ENCODE data around the gene TSPAN14. TPM values are rescaled to one million over a fixed set of nuclear protein-coding genes. Genes with fewer than 3 reads are reported as not detected.

Gene TSPAN14
- total and polyA plus RNA-seq, 2 donors (not counting 1 experiment from before 2014, with no cell fraction given): 12.1 to 50.0 TPM

- Histone ChIP-seq H3K4me2 (ENCODE audit: extremely low read depth, insufficient read depth, low read length) (no peak overlapping the region), H3K4me1 (ENCODE audit: control insufficient read depth, extremely low read depth, insufficient read depth, low read length) (peaks cover 4% of the 10 kb centered on the region), H3K9me3 (ENCODE audit: control insufficient read depth, insufficient read depth, low read depth, low read length) (no peaks in the 10 kb centered on the region), H4K20me1 (ENCODE audit: control insufficient read depth, extremely low read depth, insufficient read depth, low read length) (no peaks in the 10 kb centered on the region), H2AFZ (ENCODE audit: low read length) (no peak overlapping the region), H3K27ac (ENCODE audit: insufficient read depth, low read length) (no peak overlapping the region), H3K9ac (ENCODE audit: insufficient read depth, low read length) (no peak overlapping the region), H3K4me3 (replicated peaks in 1 of 4; ENCODE audit: control extremely low read depth in 1 of 4, insufficient read depth in 1 of 4, low read depth in 3 of 4, low read length in 4 of 4) (no peak overlapping the region), H3K27me3 (ENCODE audit: control insufficient read depth, insufficient read depth, low read length) (no peaks in the 10 kb centered on the region), H3K36me3 (ENCODE audit: control insufficient read depth, insufficient read depth, low read length) (peaks cover 13% of the 10 kb centered on the region), H3K79me2 (ENCODE audit: control insufficient read depth, insufficient read depth, low read length) (no peaks in the 10 kb centered on the region)
- DNase-seq (ENCODE audit: low read depth in 2 of 2): no peak
- TF ChIP-seq EZH2 (IDR thresholded peaks at IDR 0.05; ENCODE audit: low read length, missing control alignments): no peak
- no peak for TF ChIP-seq CTCF (conservative IDR thresholded peaks at IDR 0.05 in 1 of 2, IDR thresholded peaks at IDR 0.05 in 1 of 2; ENCODE audit: low read depth in 1 of 2, low read length in 2 of 2)
These were observed 58.0 kb downstream of the TSPAN14 start for GRCh38 chr10:80512031-80512526.

DNA sequence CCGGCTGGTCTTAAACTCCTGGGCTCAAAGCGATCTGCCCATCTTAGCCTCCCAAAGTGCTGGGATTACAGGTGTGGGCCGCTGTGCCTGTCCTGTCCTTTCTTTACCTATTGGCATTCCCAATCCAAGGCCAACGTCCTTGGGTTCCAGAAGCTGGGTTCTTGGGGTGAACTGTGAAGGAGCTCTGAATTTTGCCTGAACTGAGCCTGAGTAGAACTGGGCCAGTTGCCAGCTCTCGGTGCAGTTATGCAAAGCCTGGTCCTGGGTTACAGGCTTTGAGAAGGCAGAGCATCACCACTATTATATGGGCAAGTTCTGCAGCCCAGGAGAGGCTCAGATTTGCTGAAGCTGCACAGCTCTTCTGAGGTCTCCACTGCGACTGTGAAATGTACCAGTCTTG lies 59.0 kb downstream of the TSPAN14 start:
- Histone ChIP-seq H3K9me3 (ENCODE audit: control insufficient read depth, insufficient read depth, low read depth, low read length) (no peaks in the 10 kb centered on the region), H3K79me2 (ENCODE audit: control insufficient read depth, insufficient read depth, low read length) (no peaks in the 10 kb centered on the region), H3K4me3 (replicated peaks in 1 of 4; ENCODE audit: control extremely low read depth in 1 of 4, insufficient read depth in 1 of 4, low read depth in 3 of 4, low read length in 4 of 4) (no peak overlapping the region), H3K9ac (ENCODE audit: insufficient read depth, low read length) (no peak overlapping the region), H3K4me1 (ENCODE audit: control insufficient read depth, extremely low read depth, insufficient read depth, low read length) (peaks cover 7% of the 10 kb centered on the region), H3K4me2 (ENCODE audit: extremely low read depth, insufficient read depth, low read length) (no peak overlapping the region), H3K27me3 (ENCODE audit: control insufficient read depth, insufficient read depth, low read length) (no peaks in the 10 kb centered on the region), H4K20me1 (ENCODE audit: control insufficient read depth, extremely low read depth, insufficient read depth, low read length) (no peaks in the 10 kb centered on the region), H3K27ac (ENCODE audit: insufficient read depth, low read length) (no peak overlapping the region), H3K36me3 (ENCODE audit: control insufficient read depth, insufficient read depth, low read length) (peaks cover 13% of the 10 kb centered on the region), H2AFZ (ENCODE audit: low read length) (no peak overlapping the region)
- no peak for TF ChIP-seq EZH2 (IDR thresholded peaks at IDR 0.05; ENCODE audit: low read length, missing control alignments)
- TF ChIP-seq CTCF (conservative IDR thresholded peaks at IDR 0.05 in 1 of 2, IDR thresholded peaks at IDR 0.05 in 1 of 2; ENCODE audit: low read depth in 1 of 2, low read length in 2 of 2): no peak
- no peak for DNase-seq (ENCODE audit: low read depth in 2 of 2)

DNA sequence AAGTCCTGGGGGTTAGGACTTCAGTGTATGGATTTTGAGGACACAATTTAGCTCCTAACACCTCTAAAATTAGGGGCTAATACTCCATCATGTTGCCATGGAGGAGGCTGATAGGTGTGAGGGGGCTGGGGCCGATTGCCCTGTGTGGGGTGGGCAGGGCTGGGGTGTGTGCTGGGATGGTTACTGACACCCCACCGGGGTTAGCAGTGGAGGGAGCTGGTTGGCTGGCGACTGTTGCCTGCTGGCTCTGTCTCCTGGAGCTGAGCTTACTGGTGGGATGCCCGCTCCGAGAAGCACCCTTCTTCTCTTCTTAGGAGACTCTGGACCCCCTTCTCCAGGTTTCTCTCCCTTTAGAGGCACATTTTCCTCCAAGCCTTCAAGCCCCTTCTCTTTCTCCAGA lies 61.4 kb downstream of the TSPAN14 start:
- H3K36me3 ChIP-seq (ENCODE audit: control insufficient read depth, insufficient read depth, low read length): peaks cover 15% of the 10 kb centered on the region
- no peaks in the 10 kb centered on the region for H4K20me1 ChIP-seq (ENCODE audit: control insufficient read depth, extremely low read depth, insufficient read depth, low read length)
- DNase-seq (ENCODE audit: low read depth in 2 of 2): no peak

More for the DNA sequence above, 61.4 kb downstream of the TSPAN14 start:
- Histone ChIP-seq H3K9ac (ENCODE audit: insufficient read depth, low read length) (no peak overlapping the region), H3K27me3 (ENCODE audit: control insufficient read depth, insufficient read depth, low read length) (no peaks in the 10 kb centered on the region), H3K79me2 (ENCODE audit: control insufficient read depth, insufficient read depth, low read length) (no peaks in the 10 kb centered on the region), H2AFZ (ENCODE audit: low read length) (no peak overlapping the region), H3K4me2 (ENCODE audit: extremely low read depth, insufficient read depth, low read length) (no peak overlapping the region), H3K4me1 (ENCODE audit: control insufficient read depth, extremely low read depth, insufficient read depth, low read length) (peaks cover 3% of the 10 kb centered on the region), H3K4me3 (replicated peaks in 1 of 4; ENCODE audit: control extremely low read depth in 1 of 4, insufficient read depth in 1 of 4, low read depth in 3 of 4, low read length in 4 of 4) (no peak overlapping the region), H3K27ac (ENCODE audit: insufficient read depth, low read length) (no peak overlapping the region), H3K9me3 (ENCODE audit: control insufficient read depth, insufficient read depth, low read depth, low read length) (no peaks in the 10 kb centered on the region)
- TF ChIP-seq EZH2 (IDR thresholded peaks at IDR 0.05; ENCODE audit: low read length, missing control alignments) (no peak), CTCF (conservative IDR thresholded peaks at IDR 0.05 in 1 of 2, IDR thresholded peaks at IDR 0.05 in 1 of 2; ENCODE audit: low read depth in 1 of 2, low read length in 2 of 2) (no peak)
